Psoas muscle (tissue), 8 donors: ENCODE results near the gene PPP4R3A. TPM values are rescaled to one million over a fixed set of nuclear protein-coding genes. Genes with fewer than 3 reads are reported as not detected.
A peak's percentile ranks its signal among the peaks of the same experiment; 100 is the strongest.

Experiments
- ATAC-seq, 4 donors: fragments of 200-7000 bp; cut with Tn5 transposase; one replicate each; pipeline ENCODE4 v1.9.1; 2020; ENCODE audit warnings: moderate library complexity in 3 of 4, mild to moderate bottlenecking in 2 of 4
- DNase-seq, 2 donors: peaks; one replicate each; pipeline ENCODE4 v3.0.0-alpha.2; 2020
- H3K27ac ChIP-seq: fragments of 200-600 bp; one replicate; pipeline ENCODE4 v1.8.0; 2022
- H3K27me3 ChIP-seq, 3 donors: fragments of 200-600 bp in 1 of 3; one replicate each; pipeline versions ENCODE4 v1.6.1 to v1.8.0; 2013 to 2022; ENCODE audit warnings: low read length in 2 of 3, mild to moderate bottlenecking in 2 of 3, moderate library complexity in 1 of 3; ENCODE audit not compliant: insufficient read depth in 3 of 3
- H3K36me3 ChIP-seq, 2 donors: fragments of 200-600 bp in 1 of 2; one replicate each; pipeline versions ENCODE4 v1.6.1 to v1.8.0; 2013 to 2022; ENCODE audit warnings: low read depth in 1 of 2, mild to moderate bottlenecking in 1 of 2, moderate library complexity in 1 of 2; ENCODE audit not compliant: insufficient read depth in 1 of 2
- H3K4me1 ChIP-seq: fragments of 200-600 bp; one replicate; pipeline ENCODE4 v1.8.0; 2022
- H3K4me3 ChIP-seq: fragments of 200-600 bp; one replicate; pipeline ENCODE4 v1.8.0; 2022; ENCODE audit warnings: mild to moderate bottlenecking
- H3K9me3 ChIP-seq: fragments of 200-600 bp; one replicate; pipeline ENCODE4 v1.8.0; 2022
- WGBS, 3 donors: extraction: QIAGEN DNeasy Blood & Tissue Kit; methylation state at CpG; one replicate each; pipeline versions ENCODE4 v1.1.6 to v1.1.7; 2013; 5-methylcytosine and 5-hydroxymethylcytosine counted together
- intact Hi-C, 2 donors: fragments of 100-400 bp; cut with DNase I; formaldehyde crosslinking; loops; one replicate each; pipeline versions ENCODE4 v1.11.0 to v1.14.2; 2022
- polyA plus RNA-seq, 3 donors: library from polyadenylated mRNA; stranded (reverse); fragments of 200-250 nt; gene quantifications; one replicate each; pipeline ENCODE4 v1.2.3, GENCODE V29; 2013
- total RNA-seq, 4 donors: library from RNA; stranded (reverse); fragmentation: NEBNext Ultra II Directional in 2 of 4; extraction: Animal tissue kit (Norgen Biotek cat#: 25700) in 2 of 4; gene quantifications; one replicate each; pipeline versions ENCODE4 v1.2.1 to v1.2.4, GENCODE V29; 2021 to 2023
- TF ChIP-seq, protein P1 (sequence below): fragments of 200-600 bp; IDR thresholded peaks from one replicate; pipeline ENCODE4 v1.8.0; 2022; ENCODE audit warnings: antibody characterized with exemption
- donor health status: healthy with polysubstance abuse.
- donor health status: DM: no; HTN: no; CAD: no; lungs with moderate emphysema.
- donor health status: Bipolar disorder and iron deficiency.
- donor health status: healthy.
- donor health status: DM: yes; HTN: yes; CAD: no.
- donor health status: DM: no; HTN: no; CAD: no.
- donor health status: DM: no; HTN: no; CAD: no.
- donor health status: DM: yes; HTN: yes; CAD: no.

Gene PPP4R3A
- total and polyA plus RNA-seq, 7 donors: 33.3 to 92.4 (median 50.6) TPM

GRCh38 chr14:91418387-91419043 lies 91.6 kb downstream of the PPP4R3A start:
- WGBS, 3 donors: 2% methylated on average over 42 of the region's 42 CpGs
- Histone ChIP-seq H3K27me3 (peaks cover 0 to 19% (median 10%) of the 10 kb centered on the region in 3 donors), H3K4me1 (peaks cover 4% of the 10 kb centered on the region), H3K4me3 (peak overlapping the region; percentile 66), H3K36me3 (no peaks in the 10 kb centered on the region), H3K27ac (no peak overlapping the region), H3K9me3 (no peaks in the 10 kb centered on the region)
- ATAC-seq (peak; percentile 79 to 89 (median 85)), DNase-seq (peak; percentile 66 to 76)
- intact Hi-C loops: loop anchor here (2.0 to 5.0 kb wide), 2 partner anchors 94 to 96 kb away; no protein-coding TSS in a partner anchor
- TF ChIP-seq, protein P1, sequence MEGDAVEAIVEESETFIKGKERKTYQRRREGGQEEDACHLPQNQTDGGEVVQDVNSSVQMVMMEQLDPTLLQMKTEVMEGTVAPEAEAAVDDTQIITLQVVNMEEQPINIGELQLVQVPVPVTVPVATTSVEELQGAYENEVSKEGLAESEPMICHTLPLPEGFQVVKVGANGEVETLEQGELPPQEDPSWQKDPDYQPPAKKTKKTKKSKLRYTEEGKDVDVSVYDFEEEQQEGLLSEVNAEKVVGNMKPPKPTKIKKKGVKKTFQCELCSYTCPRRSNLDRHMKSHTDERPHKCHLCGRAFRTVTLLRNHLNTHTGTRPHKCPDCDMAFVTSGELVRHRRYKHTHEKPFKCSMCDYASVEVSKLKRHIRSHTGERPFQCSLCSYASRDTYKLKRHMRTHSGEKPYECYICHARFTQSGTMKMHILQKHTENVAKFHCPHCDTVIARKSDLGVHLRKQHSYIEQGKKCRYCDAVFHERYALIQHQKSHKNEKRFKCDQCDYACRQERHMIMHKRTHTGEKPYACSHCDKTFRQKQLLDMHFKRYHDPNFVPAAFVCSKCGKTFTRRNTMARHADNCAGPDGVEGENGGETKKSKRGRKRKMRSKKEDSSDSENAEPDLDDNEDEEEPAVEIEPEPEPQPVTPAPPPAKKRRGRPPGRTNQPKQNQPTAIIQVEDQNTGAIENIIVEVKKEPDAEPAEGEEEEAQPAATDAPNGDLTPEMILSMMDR: peak; percentile 95

GRCh38 chr14:91417983-91418386 lies 92.1 kb downstream of the PPP4R3A start:
- Histone ChIP-seq H3K36me3 (no peaks in the 10 kb centered on the region), H3K4me3 (peak overlapping the region; percentile 66), H3K27me3 (peaks cover 0 to 19% (median 10%) of the 10 kb centered on the region in 3 donors), H3K4me1 (peaks cover 4% of the 10 kb centered on the region), H3K27ac (no peak overlapping the region), H3K9me3 (no peaks in the 10 kb centered on the region)
- 1 to 5% (median 2%) methylated on average over 16 to 53 of the region's 53 CpGs for WGBS, 3 donors
- DNase-seq (peak; percentile 42 to 58), ATAC-seq (peak; percentile 31 to 61 (median 46))
- TF ChIP-seq, protein P1: no peak
- intact Hi-C loops: loop anchor here (2.0 to 5.0 kb wide), 2 partner anchors 93 to 96 kb away; no protein-coding TSS in a partner anchor

DNA sequence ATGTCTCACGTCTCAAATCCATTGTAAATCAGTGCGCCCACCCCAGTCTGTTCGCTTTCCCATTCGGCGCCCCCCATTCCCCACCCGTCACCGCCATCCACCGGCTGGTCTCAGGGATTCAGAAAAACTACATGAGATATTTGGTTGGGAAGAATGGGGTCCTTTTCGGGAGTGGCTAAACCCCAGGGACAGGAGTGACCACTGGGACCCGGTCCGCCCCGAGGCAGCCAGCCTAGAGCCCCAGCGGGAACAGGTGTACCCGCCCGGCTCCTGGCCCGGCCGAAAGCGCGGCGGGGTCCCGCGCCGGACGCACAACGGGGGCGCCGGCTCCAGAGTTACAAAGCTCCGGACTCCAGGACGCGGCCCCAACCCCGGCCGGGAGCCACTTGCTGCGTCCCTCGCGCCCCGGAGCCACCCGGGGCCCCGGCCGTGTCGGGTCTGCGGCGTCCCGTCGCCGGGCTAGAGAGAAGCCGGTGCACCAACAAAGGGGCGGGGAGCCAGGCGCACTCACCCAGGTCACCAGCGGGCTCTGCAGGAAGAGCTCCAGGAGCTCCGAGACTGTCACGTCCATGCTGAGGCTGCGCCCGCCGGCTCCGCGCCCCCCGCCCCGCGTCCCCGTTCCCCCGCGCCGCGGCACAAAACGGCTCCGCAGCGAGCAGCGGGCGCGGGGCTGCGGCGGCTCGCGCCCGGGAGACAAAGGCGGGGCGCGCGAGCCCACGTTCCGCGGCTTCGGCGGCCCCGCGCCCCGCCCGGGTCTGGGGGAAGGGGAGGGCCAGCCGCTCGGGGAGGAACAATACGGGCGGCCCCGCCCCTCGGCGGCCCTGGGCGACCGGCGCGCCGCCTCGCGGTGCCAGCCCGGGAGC lies 92.8 kb downstream of the PPP4R3A start, which contains the start of gene CCDC88C:
CCDC88C (minus strand) TSS at position 701 of the 863 bp plus-strand sequence; CDS start at position 571, 130 bp downstream.
- H3K9me3 ChIP-seq: no peaks in the 10 kb centered on the region
- 2 to 6% (median 5%) methylated on average over 46 to 100 of the region's 103 CpGs for WGBS, 3 donors

DNA sequence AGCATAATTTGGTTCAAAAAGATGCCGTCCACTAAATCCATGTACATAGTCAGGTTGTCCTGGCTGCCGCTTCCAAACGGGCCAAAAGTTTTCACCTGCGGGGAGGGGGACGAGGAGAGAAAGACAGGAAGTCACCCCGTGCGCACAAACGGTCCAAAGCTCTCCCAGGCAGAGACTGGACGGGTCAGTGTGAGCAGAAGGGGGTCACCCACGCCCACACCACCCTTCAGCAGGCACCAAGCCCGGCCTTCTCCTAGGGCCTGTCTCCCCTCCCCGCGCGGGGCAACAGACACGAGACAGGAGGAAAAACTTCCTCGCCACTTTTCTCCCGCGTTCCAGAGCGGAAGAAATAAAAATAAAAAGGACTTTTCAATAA lies 93.4 kb downstream of the PPP4R3A start:
- Histone ChIP-seq H3K4me1 (peaks cover 4% of the 10 kb centered on the region), H3K36me3 (no peaks in the 10 kb centered on the region), H3K27ac (no peak overlapping the region), H3K9me3 (no peaks in the 10 kb centered on the region), H3K27me3 (peaks cover 0 to 19% (median 10%) of the 10 kb centered on the region in 3 donors), H3K4me3 (peak overlapping the region; percentile 66)
- ATAC-seq: no peak
- 38 to 51% (median 41%) methylated on average over 19 of the region's 19 CpGs for WGBS, 3 donors
- no peak for DNase-seq
- intact Hi-C loops: loop anchor here in 1 of 2 donors (5.0 kb wide), 1 partner anchor 94 kb away; no protein-coding TSS in a partner anchor
- TF ChIP-seq, protein P1: no peak

More for the DNA sequence above, 92.8 kb downstream of the PPP4R3A start, which contains the start of gene CCDC88C:
- intact Hi-C loops: loop anchor here in 1 of 2 donors (5.0 kb wide), 1 partner anchor 95 kb away; no protein-coding TSS in a partner anchor
- ATAC-seq (peak; percentile 7 to 52 (median 36)), DNase-seq (peak; percentile 65)
- Histone ChIP-seq H3K4me3 (peak within 1 kb of the TSS; percentile 66), H3K4me1 (peaks cover 4% of the 10 kb centered on the region), H3K27ac (no peak within 1 kb of the TSS), H3K27me3 (peaks cover 0 to 19% (median 10%) of the 10 kb centered on the region in 3 donors), H3K36me3 (no peaks in the 10 kb centered on the region)
- TF ChIP-seq, protein P1: no peak
